Brain pericyte (primary cell): ENCODE measurements around the gene CPSF2.

Experiments
- DNase-seq: peaks from one replicate; pipeline ENCODE4 v3.0.0-alpha.2; 2012; ENCODE audit warnings: low read depth, low spot score

CPSF2 gene

DNA sequence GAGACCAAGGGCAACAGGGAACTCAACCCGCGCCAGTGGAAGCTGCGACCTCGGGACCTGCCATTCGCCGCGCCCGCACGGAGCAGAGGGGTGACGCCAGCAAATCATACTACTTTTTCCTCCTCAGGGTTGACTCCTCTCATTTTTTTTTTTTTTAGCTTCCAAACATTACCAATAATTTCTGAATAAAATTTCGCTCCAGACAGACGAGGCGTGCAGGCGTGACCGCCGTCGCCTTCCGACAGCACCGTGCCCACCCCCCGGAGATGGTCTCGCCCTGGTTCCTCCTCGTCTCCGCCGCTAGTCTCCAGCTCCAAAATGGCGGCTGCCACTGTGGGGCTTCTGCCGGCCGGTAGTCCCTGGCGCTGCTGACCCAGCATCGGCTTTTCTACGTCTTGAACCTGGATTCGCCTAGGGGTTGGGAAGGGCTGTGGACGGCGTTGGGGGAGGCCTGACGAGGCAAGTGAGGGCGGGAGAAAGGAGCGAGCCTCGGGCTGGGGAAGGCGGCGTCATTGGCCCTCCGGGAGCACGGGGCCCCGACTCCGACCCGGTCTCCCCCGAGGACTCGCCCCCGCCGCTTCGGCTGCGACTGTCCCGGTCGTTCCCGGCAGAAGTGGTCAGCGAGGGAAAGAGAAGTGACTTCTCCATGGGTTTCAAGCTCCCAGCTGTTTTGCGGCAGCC lies at the start of gene CPSF2, which contains the start of gene NDUFB1:
TSS of gene CPSF2 (plus strand) at position 300 of the 681 bp plus-strand sequence. CDS start 9,016 bp downstream, outside the sequence.
TSS of gene NDUFB1 (minus strand) at position 37 of the 681 bp plus-strand sequence. CDS start 4,069 bp downstream, outside the sequence.
- peak; percentile 33 for DNase-seq

DNA sequence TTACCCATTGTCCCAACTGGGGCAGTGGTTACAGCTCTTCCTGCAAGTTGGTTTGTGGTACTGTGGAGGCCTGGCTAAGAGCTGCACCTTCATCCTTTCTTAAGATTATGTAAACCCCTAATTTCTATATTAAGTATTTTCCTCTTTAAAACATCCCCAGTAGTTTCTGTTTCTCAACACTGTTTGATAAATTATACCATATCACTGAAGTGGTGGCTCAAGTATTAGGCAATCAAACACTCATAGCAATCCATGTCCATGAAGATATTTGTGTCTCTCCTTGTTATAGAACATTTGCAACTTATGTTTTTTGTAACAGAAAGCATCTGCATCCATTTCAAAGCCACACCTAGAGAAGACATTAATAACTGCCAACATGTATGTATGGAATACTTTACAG lies 47.2 kb upstream of the CPSF2 start:
- no peak for DNase-seq

DNA sequence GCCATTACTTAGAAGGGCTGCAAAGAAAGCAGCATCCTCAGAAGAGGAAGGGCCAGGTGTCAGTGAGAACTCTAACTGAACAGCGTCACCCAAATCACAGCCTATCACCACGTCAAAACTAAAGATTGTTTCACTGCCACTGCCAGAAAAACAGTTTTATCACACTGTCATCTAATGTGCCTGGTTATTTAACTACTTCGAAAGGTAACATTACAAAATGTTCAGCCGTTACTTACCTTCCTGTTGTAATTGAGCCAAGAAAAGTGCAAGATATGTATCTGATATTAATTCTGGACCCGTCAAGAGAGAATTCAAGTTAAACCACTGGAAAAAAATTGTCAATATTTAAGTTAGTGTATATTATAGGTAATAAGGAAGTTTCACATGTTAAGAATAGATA lies 33.3 kb upstream of the CPSF2 start:
- no peak for DNase-seq

DNA sequence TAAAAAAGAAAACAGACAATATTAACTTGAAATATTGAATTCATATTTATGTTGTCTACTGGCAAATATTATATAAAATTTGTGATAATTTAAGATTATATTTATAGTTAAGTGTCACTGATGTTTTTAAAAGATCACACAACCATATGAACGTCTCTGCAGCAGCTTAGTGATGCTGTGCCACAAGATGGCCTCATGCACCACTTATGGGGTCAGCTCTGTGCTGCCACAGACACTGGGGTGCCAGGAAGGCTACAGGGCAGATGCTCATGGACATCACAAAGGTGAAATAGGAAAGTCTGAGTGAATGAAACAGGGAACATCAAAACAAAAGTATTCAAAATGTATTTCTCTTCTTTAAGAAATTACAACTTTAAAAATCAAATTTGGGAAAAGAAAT lies 28.4 kb upstream of the CPSF2 start:
- no peak for DNase-seq

DNA sequence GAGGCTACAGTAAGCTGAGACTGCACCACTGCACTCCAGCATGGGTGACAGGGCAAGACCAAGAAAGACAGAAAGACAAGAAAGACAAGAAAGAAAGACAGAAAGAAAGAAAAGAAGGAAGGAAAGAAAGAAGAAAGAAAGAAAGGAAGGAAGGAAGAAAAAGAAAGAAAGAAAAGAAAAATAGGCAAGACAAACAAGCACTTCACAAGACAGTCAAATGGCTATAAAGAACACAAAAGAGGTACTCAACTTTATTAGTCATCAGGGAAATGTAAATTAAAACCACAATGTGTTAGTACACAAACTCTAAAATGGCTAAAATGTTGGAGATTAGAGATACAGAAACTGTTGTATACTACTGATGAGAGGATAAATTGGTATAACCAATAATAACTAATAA lies 22.0 kb upstream of the CPSF2 start:
- DNase-seq: no peak

DNA sequence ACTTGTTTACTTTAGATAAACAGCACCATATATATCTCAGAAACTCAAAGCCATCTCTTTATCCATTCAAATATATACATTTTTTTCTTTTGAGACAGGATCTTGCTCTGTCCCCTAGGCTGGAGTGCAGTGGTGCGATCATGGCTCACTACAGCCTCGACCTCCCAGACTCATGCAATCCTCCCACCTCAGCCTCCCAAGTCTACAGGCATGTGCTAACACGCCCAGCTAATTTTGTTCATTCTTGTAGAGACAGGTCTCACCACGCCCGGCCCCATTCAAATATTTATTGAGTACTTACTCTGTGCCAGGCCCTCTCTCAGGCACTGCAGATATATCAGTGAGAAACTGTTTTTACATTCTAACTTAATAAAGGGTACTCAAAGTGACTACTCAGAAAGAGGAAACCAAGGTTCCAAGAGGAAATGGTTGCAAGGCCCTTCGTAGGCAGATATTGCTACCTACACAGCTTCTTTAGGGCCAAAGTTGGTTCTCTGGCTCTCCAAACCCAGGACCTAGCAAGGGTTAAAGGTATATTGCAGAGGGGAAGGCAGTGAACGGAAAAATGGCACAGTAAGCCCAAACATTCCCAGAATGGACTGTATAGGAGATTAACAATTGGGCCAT lies 18.3 kb upstream of the CPSF2 start:
- no peak for DNase-seq

DNA sequence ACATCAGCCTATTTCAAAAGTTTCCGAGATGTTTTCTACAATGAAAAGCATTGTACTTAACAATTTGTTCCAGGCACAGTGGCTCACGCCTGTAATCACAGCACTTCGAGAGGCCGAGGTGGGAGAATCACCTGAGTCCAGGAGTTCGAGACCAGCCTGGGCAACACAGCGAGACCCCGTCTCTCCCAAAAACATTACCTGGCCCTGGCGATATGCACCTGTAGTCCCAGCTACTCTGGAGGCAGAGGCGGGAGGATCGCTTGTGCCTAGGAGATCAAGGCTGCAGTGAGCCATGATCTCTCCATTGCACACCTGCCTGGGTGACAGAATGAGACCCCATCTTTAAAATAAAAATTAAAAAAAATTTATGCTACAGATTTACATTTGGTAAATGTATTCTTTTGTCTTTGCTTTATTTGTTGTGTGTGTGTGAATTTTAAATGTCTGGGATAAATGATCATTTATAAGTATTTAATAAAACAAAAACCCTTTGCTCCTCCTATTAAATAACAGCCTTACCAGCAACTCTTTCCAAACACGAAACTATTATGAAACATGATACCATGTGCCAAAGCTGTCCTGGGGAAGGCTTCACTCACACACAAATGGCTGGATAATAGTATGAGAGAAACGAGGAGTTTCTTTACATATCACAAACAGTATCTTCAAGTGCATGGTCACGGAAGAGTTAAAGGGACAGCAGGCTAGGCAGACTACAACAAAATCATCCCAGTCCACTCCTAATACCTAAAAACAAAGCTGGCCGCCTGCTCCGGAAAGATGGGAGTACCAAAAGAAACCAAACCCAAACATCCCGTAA lies 16.5 kb upstream of the CPSF2 start:
- no peak for DNase-seq

DNA sequence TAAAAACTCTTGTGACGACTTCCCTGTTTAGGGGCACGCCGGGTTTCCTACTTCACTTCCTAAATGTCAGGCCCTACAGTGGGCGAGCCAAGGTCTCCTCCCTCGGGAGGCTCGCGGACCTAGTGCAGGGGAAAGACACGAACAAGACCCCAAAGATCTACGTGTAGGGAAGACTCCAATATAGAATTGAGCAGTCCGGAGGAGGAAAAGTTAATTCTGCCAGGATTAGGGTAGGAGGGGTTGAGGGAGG lies 16.0 kb upstream of the CPSF2 start:
- no peak for DNase-seq

DNA sequence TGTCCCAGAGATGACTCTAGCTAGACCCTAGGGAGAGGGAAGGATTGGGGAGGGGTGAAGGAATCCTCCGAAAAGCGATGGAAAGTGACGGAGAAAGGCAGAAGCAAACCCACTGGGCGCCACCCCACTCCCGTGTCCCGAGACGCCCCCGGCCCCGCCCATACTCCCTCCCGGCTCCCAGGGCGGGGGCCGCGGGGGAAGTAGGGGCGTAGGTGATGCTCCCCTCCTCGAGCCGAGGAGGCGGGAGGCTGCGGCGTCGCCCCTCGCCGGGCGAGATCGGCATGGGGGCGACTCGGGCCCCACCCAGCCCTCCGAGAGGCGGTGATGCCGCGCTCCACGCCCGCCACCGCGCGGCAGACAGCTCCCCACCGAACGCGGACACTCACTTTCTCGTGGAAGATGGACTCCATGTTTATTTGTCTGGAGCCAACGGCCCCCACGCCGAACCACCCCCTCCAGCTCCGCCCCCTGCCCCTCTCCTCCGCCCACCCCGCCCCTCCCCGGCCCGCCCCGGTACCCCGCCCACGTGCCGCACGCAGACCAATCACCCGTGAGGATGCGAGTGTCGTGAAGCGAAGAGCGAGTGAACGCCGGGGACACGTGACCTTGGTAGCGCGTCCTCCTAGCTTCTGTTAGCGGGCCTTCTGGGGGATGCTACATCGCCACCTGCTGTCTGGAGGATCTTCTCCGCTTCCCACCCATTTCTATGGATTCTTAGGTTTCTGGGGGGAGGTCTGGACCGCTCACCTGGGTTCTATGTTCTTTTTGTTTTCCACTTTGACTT lies 15.4 kb upstream of the CPSF2 start, which contains the start of gene ATXN3:
TSS of gene ATXN3 (minus strand) at position 440 of the 784 bp plus-strand sequence. CDS start at position 410, 30 bp downstream.
- peak; percentile 92 for DNase-seq

DNA sequence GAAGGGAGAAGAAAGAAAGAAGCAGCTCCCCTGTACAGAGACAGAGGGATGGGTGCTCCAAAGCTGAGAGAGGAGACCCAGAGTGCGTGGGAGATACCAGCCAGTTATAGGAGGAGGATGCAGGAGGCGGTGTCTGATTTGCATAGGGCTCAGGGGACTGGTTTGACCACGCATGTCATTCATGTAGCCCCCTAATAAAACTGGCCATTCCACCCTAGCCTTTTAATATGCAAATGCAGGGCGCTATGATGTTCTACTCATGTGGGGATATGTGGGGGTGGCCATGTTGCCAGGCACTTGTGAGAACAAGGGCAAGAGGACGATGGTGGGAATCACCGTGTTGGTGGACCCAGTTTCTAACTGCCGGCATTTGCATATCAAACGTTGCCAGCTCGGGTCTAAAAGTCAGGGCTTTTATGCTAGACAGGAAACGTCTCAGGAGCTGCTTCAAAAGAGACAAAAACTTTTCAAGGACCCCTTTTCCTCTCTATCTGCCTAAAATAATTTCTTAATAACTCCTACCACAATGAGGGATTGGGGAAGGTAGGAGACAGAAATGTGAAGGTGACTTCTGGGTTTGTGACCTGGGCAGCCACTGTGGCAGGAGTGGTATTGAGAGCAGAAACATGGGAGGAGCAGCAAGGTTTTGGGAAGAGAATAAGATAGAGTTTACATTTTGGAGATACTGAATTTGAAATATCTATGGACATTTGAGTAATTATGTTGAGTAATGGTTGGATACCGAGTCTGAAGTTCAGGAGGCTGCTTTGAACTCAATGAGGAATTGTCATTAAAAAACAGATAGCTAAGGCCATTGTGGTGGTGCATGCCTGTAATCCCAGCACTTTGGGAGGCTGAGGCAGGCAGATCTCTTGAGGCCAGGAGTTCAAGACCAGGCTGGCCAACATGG lies 13.2 kb upstream of the CPSF2 start:
- DNase-seq: no peak

DNA sequence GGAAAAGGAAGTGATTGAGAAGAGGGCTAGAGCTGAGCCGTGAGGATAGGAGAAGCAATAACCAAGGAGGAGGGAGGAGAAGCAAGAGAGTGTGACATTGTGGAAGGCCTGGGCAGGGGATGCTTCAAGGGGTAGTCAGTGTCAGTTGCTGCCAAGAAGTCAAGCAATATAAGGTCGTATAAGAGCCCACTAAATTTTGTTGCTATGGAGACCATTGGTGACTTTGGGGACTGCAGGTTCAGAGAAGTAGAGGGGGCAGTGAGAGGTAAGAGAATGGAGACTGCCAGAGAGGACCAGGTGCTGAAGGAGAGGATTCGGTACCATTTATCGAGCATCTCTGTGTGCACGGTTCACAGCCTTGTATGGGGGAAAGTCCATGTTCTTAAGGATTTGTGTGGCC lies 12.3 kb upstream of the CPSF2 start:
- no peak for DNase-seq

DNA sequence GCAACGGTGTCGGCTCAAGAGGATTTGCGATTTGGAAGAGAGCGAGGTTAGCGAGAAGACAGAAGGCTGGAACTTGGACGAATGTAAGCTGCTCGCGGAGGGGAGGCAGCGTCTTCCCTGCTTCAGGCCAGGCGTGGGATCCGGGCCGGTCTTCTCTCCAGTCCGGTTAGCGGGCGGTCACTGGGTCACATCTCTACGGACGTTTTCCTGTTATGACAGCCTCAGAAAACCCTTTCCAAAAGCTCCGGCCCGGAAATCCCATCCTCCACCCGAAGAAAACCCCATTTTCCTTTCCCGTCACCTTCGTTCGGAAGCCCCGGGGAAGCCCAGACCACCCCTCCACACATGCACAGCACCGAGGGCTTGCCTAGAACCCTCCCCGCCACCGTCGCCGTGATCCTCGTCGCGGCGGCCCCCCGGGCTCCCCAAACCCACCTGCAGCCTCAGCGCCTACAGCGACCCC lies 531 bp upstream of the CPSF2 start:
- DNase-seq: no peak

DNA sequence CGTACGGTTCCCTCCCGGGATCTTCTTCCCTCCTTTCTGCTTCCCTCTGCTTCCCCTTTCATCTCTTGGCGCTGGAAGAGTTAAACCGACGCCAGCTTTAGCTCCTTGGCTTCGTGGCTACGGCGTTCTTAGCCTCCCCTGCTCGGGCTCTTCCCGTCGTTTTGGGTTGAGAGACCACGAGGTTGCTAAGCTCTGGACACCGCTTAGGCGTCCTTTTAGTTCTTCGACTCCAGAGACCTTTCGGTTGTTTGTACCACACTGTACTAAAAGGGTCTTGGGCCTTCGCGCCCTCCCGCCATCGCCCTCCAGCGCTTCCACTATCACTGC lies 545 bp downstream of the CPSF2 start:
- DNase-seq: no peak

DNA sequence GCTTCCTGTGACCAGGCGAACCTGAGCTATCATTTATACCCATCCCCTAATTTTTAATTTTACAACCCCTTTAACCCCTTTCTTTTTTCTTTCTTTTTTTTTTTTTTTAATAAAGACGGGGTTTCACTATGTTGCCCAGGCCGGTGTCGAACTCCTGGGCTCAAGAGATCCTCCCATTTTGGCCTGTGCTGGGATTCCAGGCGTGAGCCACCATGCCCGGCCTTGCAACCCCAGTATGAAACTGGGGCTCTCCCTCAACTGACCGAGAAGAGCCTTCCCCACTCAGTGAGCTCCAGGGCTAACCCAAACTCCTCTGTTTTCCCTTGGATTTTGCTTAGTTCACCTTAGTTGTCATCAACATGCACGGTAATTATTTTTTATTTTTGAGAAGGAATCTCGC lies 992 bp downstream of the CPSF2 start:
- DNase-seq: no peak

DNA sequence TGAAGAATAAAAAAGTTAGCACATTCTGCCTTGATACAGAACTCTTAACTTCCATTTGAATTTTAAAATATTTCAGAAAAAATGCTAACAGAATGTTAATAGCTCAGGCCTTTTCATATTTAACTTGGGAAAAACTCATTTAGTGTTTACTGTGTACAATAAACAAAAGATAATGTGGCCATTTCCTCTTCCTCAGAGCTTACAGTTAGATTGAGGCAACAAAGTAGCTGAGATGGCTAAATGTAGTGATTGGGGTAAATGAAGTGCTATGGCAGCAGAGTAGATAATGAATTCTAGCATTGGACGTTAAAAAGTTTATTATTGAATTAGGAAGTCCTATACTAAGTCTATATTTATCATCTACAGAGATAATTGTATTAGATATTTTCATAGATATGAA lies 12.7 kb downstream of the CPSF2 start:
- no peak for DNase-seq

DNA sequence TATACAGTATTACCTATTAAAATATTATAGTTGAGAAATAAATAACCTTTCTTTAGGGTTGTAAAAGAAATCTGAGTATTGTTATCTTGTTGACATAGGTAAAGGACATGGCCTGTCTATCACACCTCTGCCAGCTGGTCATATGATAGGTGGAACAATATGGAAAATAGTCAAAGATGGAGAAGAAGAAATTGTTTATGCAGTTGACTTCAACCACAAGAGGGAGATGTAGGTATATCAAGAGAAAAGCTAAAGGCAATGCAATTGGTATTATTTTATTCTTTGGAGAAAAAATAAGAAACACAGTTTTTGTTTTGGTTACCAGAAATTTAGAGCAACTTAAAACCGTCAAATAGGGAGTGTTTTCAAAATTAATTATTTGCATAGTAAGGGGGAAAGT lies 13.5 kb downstream of the CPSF2 start:
- no peak for DNase-seq

DNA sequence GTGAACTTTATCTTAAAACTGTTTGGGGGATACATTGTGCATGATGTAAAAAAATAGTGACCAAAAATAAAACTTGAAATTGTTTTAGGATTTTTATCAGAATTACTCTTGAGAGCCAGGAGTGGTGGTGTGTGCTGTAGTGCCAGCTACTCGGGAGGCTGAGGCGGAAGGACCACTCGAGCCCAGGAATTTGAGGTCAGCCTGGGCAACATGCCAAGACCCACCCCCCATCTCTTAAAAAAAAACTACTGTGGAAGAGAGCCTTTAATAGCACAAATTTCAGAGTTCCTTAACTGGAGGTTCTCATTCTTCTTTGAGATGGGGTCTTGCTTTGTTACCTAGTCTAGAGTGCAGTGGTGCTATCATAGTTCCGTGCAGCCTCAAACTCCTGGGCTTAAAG lies 21.5 kb downstream of the CPSF2 start:
- DNase-seq: no peak

DNA sequence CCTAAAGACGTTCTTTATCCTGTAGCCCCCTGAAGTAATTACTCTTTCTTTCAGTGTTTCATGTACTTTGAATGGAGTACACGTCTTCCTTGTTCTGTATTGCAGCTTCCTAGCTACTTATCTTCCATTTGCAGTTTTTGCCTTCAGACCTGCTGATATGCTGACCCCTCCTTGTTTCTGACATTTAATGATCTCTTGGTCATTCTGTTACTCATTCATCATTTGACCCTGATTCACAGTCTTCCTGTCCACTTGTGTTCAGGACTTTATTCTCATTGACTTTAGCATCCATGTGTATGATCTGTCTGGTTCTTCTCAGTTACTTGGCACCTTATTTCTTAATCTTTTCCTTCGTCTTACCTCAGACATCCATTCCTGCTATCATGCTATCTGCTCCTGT lies 22.2 kb downstream of the CPSF2 start:
- no peak for DNase-seq

DNA sequence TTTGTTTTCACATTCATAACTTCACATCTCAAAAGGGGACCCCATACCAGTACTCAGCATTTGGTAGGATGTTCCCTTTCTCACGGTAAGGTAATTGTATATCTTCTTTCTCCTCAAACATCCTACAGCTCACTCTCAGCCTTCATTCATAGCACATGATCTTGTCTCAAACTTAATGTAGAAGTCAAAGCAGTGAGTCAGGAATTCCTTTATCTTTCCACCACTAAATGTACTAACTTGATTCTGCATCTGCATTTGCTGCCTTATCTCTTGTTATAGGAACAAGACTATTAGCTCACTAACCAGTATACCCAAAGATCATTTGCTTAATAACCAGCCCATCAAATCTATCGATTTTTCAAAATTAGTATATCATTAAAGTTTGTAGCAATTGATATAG lies 22.9 kb downstream of the CPSF2 start:
- no peak for DNase-seq

DNA sequence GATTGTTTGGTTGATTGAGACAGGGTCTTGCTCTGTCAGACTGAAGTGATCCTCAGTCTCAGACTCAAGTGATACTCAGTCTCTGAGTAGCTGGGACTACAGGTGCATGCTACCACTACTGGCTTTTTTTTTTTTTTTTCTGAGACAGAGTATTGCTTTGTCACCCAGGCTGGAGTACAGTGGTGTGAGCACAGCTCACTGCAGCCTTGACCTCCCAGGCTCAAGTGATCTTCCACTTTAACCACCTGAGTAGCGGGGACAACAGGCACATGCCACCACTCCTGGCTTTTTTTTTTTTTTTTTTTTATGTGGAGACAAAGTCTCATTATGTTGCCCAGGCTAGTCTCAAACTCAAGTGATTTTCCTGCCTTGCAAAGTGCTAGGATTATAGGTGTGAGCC lies 31.8 kb downstream of the CPSF2 start:
- DNase-seq: no peak
